CD1c-positive myeloid dendritic cell (primary cell): ENCODE measurements around the gene ZNRF2.
"Not testable (repeated sequence)": the region's sequence is repeated elsewhere in the genome, so short reads cannot be mapped to it uniquely, and the experiment has no call there.

ENCODE experiments used
- DNase-seq: peaks from one replicate; pipeline ENCODE4 v3.0.0-alpha.2; 2016; ENCODE audit errors: extremely low spot score

ZNRF2 gene

DNA sequence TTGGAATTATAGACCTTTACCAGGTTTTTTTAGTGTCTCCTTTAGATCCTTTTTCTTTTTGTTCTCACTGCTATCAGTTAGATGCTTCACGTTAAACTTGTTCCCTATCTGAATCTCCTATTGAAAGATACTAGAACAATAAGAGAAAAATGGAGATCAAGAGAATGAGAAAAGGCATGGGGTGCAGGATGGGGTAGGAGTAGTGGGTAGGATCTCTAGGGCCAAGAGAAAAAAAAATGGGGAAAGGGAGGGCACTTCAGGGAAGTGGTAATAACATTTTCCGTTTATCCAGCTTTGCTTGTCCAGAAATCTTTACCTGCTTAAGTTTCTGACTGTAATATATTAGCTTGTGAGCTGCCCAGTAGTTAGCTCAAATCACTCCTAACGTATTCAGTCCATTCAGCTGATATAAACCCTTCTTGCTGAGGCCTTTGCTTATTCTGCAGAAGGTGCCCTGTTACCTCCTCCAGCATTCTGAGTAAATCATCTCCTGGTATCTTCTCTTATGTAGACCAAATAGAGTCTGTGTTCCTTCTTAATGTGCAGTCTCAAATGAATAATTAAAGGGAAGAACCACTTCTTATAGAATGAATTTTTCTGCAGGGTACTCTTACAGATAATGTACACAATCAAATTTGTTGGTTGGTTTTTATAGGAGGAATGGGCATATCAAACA, 69.7 kb downstream of the ZNRF2 start:
- DNase-seq = no peak

DNA sequence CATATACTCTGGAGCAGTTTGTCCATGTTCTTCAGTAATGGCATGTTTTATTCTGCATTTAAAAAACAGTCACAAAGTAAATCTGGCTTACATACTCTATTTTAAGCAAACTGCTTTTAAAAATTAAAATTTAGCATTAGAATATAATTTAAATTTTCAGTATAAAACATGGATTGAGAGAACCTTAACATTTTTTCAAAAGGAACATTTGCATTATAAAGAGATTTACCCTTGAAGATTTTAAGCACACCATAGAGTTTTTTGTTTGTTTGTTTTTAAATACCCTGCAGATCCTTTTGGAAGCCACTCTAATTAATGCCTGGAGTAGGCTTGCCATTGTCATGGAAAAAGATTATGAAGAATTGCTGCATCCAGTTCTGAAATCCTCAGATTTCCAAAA, 70.4 kb downstream of the ZNRF2 start:
- DNase-seq = no peak

DNA sequence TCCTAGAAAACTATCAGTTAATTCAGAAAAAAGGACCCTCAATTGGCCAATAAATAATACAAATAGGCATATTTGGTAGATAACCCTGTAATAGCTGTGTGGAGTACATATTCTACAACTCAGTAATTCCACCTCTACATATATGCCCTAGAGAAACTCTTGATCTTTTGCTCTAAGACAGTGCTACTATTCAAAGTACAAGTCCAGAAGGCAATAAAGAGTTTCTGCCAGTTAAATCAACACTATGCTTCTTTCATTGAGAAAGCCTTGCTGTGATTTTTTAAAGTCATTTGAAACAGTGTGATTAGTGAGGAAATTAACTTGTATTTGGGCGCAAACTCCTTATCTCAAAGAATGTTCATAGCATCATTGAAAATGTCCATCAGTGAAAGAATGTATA, 75.6 kb downstream of the ZNRF2 start:
- no peak for DNase-seq

- no peak for DNase-seq
Observed at GRCh38 chr7:30363778-30364563, 79.6 kb downstream of the ZNRF2 start.

- DNase-seq = no peak
Observed at GRCh38 chr7:30364773-30365172, 80.4 kb downstream of the ZNRF2 start.

GRCh38 chr7:30365621-30366020, 81.2 kb downstream of the ZNRF2 start:
- no peak for DNase-seq

- no peak for DNase-seq
Observed at GRCh38 chr7:30366606-30367005, 82.2 kb downstream of the ZNRF2 start.

DNA sequence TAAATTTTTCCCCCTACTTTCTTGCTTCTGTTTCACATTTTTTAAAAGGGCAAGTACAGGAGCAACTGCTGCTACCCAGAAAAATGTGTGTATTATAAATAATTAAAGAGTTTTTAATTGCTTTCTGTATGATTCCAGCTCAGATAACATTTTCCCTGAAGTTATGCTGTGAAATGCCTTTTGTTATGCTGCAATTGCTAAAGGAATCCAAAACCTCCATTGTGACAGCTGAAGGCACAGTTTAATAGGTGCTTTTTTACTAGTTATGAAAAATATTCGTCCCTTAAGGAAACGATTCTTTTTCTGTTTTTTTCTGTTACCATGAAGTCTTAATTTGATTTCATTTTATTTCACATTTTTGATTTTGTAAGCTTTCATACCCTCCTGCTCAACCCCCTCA, 83.2 kb downstream of the ZNRF2 start:
- DNase-seq = no peak

DNA sequence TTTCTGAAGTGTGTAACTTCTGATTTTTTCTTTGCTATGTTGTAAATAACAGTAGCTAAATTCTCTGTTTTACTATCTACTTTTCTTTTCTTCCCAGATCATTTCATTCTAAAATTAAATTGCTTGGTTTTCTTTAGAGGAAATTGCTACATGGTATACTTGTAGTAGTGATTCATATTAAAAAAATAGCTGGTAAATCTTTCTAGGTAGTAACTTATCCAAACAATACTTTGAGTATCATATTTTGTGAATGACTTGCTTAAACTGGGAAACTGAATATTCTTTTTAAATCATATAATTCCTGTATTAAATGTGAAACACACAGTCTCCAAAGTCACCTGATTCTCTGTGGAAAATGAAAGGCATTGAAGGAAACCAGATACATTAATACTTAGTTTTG, 85.5 kb downstream of the ZNRF2 start:
- DNase-seq = no peak

GRCh38 chr7:30371321-30371720, 86.9 kb downstream of the ZNRF2 start:
- DNase-seq = no peak

DNA sequence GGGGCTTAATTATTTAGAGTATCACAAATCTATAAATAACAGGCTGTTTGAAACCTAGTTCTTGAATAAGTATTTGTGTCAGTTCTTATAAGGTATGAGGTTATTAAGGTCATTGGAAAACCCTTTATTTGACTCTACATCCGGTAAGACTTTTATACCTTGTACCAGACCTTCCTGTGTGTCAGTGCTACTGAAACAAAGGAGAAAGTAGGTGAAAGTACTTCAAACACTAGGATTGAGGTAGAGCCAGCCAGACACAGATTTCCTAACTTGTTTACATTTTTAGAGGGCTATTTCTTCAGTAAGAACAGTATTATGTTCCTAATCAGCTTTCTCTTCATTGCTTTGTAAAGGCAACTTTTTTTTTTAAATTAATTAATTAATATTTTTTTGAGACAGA, 93.9 kb downstream of the ZNRF2 start:
- no peak for DNase-seq

GRCh38 chr7:30379131-30379530, 94.7 kb downstream of the ZNRF2 start:
- no peak for DNase-seq

GRCh38 chr7:30379741-30380140, 95.3 kb downstream of the ZNRF2 start:
- no peak for DNase-seq

DNA sequence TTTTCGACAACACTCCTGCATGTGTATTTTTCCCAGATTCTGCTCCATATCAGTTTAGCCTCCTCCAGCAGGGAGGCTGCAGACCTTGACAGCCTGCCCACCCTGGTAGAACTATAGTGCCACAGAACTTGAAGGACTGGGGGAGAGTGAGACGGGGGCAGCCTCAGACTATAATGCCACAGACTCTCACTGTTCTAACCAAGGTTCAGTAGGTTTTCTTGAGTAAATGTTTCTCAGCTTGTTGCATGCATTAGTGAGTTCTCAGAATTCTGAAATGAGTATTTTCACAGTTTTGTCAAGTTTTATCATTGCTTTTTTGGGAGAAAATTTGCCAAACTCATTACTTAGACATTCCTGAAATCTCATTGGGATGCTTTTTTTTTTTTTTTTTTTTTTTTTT, 95.9 kb downstream of the ZNRF2 start:
- no peak for DNase-seq

- not testable (repeated sequence) for DNase-seq
Observed at GRCh38 chr7:30380824-30381223, 96.4 kb downstream of the ZNRF2 start.

GRCh38 chr7:30382607-30383006, 98.2 kb downstream of the ZNRF2 start:
- DNase-seq = no peak

DNA sequence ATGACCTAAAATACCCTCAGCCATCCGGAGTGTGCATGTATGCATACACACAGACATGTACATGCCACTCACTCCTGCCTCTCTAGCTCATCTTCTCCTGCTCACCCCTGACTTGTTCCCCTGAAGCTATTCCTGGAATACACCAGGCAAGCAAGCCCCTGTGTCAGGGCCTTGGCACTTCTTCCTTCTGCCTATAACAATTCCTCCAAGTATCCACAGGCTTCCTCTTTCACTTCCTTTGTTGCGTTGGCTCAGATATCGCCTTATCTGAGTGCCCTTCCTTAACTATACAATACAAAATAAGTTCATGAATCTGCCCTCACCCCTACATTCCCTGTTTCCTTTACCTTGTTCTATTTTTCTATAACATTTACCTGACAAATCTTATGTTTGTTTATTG, 105.4 kb downstream of the ZNRF2 start:
- peak; percentile 42 for DNase-seq

DNA sequence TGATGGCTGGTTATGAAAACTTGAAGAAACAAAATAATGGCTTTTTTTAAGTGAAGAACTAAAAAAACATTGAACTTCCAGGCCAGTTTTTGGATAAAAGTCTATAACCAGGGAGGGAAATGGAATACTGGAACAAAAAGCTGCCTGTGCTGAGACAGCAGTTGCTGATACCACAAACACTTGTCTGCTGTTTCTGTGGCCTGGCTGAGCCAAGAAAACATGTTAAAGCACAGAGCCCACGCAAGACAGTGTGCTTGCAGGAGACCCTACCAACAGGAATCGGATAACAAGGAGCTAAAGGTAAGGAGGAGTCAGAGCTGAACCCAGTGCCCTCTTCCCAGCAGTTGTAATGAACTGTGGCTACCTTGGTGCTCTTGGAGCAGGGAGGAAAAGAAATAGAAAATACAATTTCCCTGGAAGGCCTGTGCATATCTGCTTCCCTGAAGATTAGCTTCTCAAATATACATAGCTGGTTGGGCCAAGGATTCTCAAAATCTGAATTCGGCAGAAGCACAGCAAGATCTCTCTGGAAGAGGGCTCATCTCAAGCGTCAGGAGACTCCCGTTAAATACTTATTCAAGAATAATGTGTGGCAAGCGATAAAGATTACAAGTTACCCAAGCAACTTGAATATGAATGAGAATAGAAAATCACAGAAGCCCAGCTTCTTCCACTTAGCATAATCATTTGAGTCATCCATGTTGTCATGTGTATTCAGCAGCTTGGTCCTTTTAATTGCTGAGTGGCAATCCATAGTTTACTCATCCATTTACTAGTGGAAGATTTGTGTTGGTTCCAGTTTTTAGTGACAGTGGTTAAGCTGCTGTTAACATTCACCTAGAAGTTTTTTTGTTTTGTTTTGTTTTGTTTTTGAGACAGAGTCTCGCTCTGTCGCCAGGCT, 106.6 kb downstream of the ZNRF2 start:
- no peak for DNase-seq

DNA sequence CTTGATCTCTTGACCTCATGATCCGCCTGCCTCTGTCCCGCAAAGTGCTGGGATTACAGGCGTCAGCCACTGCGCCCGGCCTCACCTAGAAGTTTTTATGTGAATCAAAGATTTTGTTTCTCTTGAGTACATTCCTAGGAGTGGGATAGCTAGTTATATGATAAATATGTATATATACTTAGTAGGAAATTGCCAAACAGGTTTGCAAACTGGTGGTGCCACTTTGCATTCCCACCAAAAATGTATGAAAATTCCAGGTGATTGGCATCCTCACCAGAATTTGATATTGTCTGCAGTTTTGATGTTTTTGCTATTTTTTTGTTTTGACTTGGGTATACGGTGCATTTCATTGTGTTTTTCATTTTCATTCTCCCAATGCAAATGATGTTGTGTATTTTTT, 107.4 kb downstream of the ZNRF2 start:
- no peak for DNase-seq

- no peak for DNase-seq
Observed at GRCh38 chr7:30395676-30396075, 111.3 kb downstream of the ZNRF2 start.

GRCh38 chr7:30396389-30396788, 112.0 kb downstream of the ZNRF2 start:
- no peak for DNase-seq

- DNase-seq = no peak
Observed at GRCh38 chr7:30403477-30403876, 119.1 kb downstream of the ZNRF2 start.

- DNase-seq = no peak
Observed at GRCh38 chr7:30405179-30405578, 120.8 kb downstream of the ZNRF2 start.
